ENCODE measurements around the gene IRAK2. TPM values are rescaled to one million over a fixed set of nuclear protein-coding genes. Genes with fewer than 3 reads are reported as not detected.

Gene IRAK2
- polyA plus RNA-seq, 3 donors, result 0.69 to 0.99 (median 0.97) TPM

DNA sequence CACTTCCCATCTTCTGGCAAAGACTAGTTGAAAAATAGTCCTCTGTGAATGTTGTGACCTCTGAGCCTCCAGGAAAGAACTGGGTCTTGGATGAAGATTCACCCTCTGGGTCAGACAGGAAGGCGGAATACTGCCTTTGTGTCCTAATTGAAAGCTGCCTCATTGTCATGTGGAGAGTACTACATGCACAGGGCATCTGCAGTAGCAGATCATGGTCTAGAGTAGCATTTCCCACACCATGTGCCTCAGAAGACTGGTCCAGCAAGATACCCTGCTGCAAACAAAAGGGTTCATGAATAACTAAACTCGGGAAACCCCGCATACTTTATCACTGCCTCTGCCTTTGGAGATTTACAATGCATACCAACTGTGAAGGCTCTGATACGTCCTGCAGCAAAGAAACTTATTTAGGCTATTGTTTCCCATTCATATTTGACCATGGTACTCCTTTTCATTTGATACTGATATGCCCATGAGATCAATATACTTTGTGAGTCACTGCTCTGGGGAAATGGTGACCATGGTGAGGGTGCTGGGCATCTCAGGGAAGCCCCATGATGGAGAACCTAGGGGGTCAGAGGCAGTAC lies 22.7 kb downstream of the IRAK2 start:
- DNase-seq (ENCODE audit: low read depth in 3 of 3, low spot score in 2 of 3), result no peak

DNA sequence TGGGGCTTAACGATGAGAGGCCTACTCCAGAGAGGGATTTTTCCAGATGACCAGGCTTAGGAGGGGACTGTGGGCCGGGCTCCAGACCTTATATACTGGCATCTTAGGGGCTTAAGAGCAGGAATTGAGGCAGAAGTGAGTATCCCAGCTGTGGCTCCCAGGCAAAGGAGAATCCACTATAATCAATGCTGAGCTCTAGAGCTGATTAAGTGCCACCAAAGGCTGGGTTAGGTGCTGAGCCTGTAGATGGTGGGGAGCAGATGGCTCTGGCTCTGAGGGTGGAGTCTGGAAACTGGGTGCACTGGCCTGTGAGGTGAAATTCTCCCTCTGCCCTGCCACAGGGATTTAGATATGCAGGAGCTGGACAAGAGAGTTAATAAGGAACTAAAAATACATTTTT lies 23.2 kb downstream of the IRAK2 start:
- no peak for DNase-seq (ENCODE audit: low read depth in 3 of 3, low spot score in 2 of 3)

DNA sequence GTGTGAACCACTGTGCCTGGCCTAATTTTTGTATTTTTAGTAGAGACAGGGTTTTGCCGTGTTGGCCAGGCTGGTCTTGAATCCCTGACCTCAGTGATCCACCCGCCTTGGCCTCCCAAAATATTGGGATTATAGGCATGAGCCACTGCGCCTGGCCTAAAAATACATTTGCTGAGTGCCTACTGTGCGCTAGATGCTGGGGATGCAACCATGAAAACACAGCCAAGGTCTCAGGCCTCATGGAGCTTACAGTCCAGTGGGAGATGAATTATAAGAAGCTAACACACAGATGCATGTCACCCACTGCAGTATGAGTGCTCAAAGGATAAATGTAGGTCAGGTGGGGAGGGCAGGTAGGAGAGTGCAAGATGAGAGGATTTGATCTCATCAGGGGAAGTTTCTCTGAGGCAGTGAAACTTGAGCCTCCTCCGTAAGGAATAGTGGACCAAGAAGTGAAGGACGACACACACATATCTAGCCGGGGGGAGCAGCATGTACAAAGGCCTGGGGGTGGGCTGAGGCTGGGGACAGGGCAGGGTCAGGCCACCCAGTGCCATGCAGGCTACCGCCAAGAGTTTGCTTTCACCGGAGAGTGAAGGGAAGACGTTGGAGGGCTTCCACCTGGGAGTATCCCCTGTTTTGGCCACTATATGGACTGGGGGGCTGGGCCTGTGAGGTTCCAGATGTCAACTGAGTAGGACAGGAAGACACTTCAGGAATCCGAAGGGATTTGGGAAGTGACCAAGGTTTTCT lies 24.3 kb downstream of the IRAK2 start:
- DNase-seq (ENCODE audit: low read depth in 3 of 3, low spot score in 2 of 3), result no peak

DNA sequence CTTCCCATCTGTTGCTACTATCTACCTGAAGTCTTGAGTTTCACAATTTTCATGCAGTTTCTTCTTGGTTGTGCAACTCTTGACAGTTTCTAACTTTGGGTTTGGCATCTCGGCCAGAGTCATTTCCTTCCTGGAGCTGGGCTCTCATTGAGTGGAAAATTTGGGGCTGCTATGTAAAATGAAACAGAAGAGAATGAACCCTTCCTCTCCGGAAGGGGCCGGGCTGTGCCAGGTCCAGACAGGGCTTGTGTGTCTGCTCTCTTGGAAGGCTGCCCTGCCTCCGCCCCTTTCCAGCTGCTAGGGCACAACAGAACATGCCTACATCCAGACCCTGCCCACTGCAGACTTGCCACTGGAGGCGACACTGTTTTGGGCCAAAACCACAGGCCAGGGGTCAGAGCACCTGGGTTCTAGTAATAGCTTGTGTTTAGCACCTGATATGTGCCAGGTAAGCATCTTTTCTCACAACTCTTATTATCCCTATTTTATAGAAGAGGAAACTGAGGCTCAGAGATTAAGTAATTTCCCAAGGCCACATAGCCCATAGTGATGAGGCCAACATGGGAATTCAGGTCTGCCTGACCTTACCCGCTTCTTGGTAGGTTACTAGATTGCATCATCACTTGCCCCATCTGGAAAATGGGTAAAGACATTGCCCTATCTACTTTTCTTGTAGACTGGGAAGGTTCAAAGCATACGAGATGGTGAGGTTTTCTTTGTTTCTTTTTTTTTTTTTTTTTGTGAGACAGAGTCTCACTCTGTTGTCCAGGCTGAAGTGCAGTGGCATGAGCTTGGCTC lies 25.0 kb downstream of the IRAK2 start:
- DNase-seq (ENCODE audit: low read depth in 3 of 3, low spot score in 2 of 3), result no peak

DNA sequence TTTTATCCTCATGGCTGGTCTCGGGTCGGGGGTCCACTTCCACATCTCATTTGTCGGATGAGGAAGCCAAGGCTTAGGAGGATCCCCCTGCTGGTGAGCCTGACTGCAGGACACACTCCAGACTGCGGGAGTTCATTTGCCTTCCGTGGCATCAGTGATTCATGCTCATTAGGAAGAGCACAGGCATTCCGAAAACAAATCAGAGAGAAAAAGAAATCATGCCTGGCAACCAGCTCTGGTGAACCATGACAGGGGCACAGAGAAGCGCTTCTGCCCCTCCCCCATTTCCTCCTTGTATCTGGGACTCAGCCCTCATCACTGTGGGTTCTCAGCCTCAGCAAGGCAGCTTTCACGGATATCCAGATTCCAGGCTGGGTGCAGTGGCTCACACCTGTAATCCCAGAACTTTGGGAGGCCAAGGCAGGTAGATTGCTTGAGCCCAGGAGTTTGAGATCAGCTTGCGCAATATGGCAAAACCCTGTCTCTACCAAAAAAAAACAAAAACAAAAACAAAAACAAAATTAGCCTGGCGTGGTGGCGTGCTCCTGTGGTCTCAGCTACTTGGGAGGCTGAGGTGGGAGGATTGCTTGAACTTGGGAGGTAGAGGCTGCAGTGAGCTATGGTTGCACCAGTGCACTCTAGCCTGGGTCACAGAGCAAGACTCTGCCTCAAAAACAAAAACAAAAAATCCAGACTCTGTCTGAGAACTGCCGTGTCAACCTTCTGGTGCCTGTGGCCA lies 28.4 kb downstream of the IRAK2 start:
- DNase-seq (ENCODE audit: low read depth in 3 of 3, low spot score in 2 of 3), result peak in 2 of 3 donors; percentile 9 to 38

DNA sequence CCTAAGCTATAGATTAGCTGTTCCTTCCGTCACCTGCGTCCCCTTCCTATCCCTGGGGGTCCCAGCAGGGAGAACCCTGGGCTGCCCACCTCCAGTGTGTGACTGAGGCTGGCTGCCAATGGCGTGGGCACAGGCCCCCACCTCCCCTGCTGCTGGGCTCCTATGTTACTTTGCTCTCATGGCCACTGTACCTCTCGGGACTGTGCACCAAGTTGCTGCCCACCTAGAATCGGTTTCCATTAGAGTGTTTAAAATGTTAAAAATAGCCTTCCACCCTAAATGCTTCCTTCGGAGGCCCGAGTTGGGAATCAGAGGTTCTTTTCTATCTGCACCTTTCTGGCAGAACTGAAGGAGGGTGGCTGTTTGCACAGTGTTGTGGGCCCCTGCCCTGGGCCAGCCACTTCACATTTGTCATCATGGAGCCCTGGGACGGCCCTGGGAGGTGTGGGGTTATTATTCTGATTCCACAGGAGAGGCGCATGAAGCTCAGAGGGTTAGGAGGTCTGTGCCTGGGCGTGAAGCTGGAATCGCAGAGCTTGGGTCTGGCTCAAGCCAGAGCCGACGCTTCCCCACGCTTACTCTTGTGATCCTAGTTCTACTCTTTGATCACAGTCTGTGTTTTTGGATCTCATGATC lies 29.1 kb downstream of the IRAK2 start:
- no peak for DNase-seq (ENCODE audit: low read depth in 3 of 3, low spot score in 2 of 3)

DNA sequence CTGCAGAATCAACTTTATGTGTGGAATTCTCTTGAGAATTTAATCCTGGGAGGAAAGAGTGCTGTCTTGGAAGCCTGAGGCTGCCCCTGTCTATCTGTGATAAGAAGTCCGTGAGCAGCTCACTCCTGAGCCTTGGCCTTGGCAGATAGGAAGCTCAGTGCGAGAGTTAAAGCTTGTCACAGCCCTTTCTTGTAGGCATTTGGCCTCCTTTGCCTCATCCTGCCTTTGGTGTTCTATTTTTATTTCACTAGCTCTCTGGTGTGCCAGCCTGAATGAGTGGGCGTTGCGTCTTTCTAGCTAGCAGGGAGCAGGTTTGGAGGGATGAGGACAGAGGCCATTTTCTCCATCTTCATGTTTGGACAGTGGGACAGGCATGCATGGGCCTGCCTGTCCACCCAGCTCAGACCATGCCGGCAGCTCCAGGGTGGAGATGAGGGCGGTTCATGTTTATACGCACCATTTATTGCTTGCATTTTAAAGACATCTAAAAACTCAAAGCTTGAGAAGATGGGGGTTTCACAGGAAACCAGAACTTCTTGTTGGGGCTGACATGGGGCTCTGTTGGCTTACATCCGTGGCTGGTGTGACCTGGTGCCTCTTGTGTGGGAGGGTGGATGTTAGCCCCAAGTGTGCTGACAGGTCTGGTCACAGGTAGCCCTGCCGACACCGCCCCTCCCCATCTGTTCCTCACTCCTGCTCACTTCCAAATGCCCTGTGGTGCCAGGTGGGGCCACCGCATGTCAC lies 29.8 kb downstream of the IRAK2 start:
- DNase-seq (ENCODE audit: low read depth in 3 of 3, low spot score in 2 of 3), result no peak

DNA sequence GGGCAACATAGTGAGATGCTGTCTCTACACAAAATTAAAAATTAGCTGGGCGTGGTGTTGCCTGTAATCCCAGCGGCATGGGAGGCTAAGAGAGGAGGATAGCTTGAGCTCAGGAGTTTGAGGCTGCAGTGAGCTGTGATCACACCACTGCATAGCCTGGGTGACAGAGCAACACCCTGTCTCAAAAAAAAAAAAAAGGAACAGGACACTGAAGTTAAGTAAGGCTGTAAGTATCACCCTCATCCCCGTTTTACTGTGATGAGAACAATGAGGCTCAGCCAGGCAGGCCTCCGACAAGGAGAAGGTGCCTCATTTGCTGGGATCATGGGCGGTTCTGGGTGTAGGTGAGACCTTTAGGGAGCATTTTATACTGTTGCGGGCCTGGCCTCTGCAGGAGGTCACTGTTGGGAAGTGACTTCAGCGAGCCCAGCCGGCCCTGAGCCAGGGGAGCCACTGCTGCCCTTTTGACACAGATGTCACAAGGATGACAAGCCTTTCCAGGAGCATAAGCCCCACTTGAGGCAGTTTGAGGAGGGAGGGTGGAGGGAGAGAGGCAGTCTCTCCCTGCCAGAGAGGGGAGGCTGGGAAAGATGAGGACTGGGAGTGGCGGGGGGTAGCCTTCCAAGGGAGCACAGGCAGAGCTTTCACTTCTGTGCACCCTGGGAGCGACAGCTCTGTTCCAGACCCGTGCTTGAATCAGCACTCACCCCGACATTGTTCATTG lies 30.8 kb downstream of the IRAK2 start:
- no peak for DNase-seq (ENCODE audit: low read depth in 3 of 3, low spot score in 2 of 3)

DNA sequence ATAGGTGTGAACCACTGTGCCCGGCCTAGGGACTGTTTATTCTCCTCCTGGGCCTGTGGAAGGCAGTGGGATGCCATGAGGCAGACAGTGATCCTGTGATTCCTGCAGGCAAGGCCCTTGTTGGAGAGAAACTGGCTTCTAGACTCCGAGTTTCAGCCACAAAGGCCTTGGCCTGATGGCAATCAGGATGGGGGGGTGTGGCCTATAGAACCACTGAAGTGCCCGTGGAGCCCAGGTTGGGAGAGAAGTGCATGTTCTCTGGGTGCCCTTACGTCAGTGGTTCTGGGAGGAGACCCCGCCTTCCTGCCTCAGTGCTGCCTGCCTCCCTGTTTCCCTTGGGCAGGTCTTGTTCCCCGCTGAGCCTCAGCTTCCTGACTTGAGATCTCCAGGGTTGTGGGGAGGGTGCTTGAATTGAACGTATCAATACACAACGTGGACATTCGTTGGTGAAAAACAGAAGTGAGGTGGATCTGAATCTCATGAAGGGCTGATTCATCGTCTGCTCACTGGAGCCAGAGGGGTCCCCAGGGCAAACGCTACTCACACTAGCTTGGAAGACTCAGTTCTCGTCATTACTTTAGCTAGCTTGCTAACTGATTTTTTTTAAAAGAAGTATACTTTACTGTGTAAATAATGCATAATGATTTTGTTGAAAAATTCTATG lies 31.8 kb downstream of the IRAK2 start:
- DNase-seq (ENCODE audit: low read depth in 3 of 3, low spot score in 2 of 3), result no peak

DNA sequence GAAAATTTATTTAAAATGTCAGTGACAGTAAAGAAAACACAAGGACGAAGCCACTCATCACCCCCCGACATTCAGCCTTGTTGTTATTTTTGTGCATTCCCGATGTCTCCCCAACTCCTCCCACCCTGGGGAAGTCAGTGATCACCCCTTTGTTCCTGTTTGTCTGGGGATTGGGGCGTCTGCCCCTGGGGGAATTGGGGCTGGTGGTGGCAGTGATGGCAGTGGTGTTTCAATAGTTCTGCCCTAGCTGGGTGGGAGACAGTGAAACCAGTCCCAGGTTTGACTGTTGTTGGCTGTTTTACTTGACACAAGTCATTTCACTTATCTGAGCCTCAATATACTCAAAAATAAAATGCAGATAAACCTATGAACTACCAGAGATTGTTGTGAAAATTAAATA lies 33.5 kb downstream of the IRAK2 start:
- DNase-seq (ENCODE audit: low read depth in 3 of 3, low spot score in 2 of 3), result no peak

DNA sequence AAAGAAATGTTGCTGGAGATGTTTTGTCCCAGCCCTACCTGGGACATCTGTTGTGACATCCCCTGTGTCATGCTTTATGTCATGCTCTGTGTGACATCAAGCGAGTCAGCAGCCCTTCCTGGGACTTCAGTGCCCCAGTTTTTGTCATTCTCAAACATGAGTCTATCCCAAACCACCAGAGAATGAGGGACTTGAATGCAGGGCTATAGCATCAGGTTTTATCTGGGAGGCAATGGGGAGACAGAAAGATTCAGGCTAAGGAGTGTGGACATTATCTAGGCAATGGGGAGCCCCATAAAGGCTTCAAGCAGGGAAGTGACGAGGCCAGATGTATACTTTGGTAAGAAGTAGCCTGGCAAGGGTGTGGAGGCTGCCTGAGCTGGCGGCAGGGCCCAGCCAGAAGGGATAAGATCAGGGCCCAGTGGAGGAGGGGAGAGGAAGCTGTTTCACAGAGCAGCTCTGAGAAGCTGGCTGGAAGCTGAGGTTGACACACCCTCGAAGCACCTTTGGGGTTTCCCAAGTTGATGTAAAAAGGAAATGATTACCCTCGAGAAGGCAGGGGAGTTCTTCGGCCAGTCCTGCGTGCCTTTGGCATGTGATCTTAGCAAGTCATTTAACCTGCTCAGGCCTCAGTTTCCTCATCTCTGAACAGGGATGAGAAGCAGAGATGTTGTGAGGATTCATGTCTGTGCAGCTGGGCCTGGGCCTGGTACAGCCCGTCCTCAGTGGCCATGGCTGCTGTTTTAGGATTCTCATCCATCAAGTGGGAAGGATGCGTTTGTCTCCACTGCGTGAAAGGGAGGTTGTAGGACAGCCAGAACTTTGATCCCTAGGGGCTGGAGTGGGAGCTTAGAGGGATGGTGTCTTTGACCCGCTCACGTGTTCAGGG lies 34.3 kb downstream of the IRAK2 start:
- DNase-seq (ENCODE audit: low read depth in 3 of 3, low spot score in 2 of 3), result no peak

DNA sequence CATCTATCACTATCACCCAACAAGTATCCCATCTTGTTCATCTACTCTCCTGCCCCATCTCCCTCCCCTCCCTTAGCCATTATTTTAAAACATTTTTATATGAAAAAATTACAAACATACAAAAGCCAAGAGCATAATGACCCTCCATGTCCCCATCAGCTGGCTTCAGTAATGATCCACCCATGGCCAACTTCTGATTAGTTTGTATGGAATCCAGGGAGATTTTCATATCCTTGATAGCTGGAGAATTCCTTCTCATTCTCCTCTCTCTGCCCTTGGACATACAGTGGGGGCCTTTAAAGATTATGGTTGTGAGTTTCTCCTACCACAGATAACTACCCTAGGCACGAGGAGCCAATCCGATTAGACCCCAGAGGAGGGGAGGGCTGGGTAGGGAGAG lies 40.2 kb downstream of the IRAK2 start:
- DNase-seq (ENCODE audit: low read depth in 3 of 3, low spot score in 2 of 3), result no peak

DNA sequence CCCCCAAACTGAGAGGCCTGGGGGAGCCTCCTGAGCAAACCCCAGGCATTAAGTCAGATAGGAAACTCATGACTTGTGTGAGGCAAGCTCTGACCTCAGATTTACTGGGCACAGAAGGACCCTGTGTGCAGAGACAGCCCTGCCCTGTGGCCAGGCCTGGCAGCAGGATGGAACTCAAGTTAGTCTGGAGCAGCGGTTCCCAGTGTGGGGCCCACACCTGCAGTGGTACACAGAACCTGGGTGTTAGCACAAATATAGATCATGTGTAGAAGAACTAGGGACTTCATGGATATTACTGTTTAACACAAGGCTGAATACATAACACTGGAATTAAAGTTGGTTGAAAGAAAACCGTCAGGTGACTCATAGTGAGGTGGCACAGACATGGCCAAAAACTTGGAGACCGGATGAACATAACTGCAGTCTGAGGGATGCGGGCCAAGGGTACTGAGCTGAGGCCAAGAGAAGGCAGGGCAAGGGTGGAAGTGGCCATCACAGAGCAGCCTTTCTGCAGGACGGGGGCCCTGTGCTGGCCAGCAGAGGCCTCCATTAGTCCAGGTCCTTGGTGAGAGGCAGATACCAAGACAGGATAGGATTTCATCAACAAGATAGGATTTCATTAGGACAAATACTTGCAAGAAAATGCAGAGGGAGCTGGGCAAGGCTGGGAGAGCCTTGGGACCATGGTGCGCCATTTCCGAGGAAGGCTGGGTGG lies 40.9 kb downstream of the IRAK2 start:
- DNase-seq (ENCODE audit: low read depth in 3 of 3, low spot score in 2 of 3), result no peak

DNA sequence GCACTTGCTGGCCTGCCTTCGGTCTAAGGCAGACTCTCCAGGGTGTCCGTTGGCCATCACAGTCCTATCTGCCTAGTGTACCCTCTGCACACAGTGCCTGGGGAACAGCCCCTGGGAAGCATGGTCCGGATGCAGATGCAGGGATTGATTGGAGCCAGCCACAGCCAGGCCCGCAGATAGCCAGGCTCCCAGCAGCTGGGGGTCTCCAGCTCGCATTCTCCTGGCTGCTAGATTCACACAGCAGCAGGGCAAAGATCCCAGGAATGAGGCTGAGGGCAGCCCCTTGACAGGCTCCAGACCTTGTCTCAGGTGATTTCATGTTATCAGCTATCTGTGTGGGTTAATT lies 41.4 kb downstream of the IRAK2 start:
- no peak for DNase-seq (ENCODE audit: low read depth in 3 of 3, low spot score in 2 of 3)

DNA sequence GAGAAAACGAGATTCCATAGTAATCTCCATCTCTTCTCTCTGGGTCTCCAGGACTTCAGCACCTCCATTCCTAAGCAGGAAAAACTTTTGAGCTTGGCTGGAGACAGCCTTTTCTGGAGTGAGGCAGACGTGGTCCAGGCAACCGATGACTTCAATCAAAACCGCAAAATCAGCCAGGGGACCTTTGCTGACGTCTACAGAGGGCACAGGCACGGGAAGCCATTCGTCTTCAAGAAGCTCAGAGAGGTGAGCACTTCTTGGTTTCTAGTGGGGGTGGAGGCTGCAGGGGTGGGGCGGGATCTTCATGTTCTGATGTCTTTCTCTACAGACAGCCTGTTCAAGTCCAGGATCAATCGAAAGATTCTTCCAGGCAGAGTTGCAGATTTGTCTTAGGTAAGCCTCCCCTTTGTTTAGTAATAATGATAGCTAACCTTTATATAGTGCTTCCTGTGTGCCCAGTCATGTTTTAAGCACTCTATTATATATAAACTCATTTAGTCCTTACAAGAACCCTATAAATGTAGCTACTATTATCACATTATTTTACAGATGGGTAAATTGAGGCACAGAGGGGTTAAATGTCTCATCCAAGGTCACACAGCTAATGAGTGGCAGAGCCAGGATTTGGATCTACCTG lies 48.6 kb downstream of the IRAK2 start:
- no peak for DNase-seq (ENCODE audit: low read depth in 3 of 3, low spot score in 2 of 3)

DNA sequence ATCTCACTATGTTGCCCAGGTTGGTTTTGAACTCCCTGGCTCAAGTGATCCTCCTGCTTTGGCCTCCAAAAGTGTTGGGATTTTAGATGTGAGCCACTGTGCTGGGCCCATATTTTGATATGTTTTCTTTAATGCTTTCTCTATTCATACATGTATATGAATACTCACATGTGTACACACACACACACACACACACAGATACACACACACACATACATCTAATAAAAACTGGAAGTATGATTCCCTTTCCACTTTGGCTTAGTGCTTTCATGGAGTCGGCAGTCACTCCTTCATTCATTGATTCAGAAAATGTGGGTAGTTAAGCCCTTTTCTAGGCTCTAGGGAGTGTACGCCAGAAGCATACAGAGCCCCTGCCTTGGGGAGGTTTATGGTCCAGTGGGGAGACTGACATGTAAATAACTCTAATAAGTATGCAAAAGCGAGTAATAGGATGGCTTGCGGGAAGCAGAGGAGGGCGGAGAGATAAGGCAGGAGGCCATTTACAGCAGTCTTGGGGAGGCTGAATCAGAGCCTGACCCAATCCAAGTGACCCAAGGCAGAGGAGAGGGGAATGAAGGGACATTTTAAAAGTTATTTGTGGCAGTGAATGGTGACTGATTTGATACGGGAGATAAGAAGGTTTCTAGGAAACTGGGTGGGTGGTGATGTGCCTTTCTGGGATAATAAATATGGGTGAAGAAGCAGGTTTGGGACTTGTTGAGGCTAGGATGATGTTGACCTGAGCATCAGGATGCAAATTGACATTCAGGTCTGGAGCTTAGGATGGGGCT lies 51.1 kb downstream of the IRAK2 start:
- DNase-seq (ENCODE audit: low read depth in 3 of 3, low spot score in 2 of 3), result no peak

All from right renal cortex interstitium (tissue), 3 donors.